ENCODE results near the gene ZNF575.

Gene ZNF575

GRCh38 chr19:43533546-43534304, 737 bp downstream of the ZNF575 start:
- Histone ChIP-seq H3K79me2 (ENCODE audit: insufficient read depth, low read depth) (no peaks in the 10 kb centered on the region), H2AFZ (ENCODE audit: low read depth) (peak overlapping the region; percentile 72), H3K9ac (peak overlapping the region; percentile 23; the same call in 1 of the 2 replicates), H3K4me3 (IDR thresholded peaks at IDR 0.05; ENCODE audit: insufficient read depth, low read depth, low read length) (no peak overlapping the region), H4K20me1 (ENCODE audit: insufficient read depth) (no peaks in the 10 kb centered on the region), H3K27me3 (ENCODE audit: insufficient read depth, low read depth) (no peaks in the 10 kb centered on the region), H3K4me2 (peak overlapping the region; percentile 94), H3K27ac (peak overlapping the region; percentile 60), H3K4me1 (ENCODE audit: low read depth, poor library complexity, severe bottlenecking) (peaks cover 19% of the 10 kb centered on the region), H3K36me3 (ENCODE audit: insufficient read depth) (no peaks in the 10 kb centered on the region)
- no peak for TF ChIP-seq CTCF (conservative IDR thresholded peaks at IDR 0.05; ENCODE audit: low read depth, low read length)

GRCh38 chr19:43534305-43534815, 1.4 kb downstream of the ZNF575 start:
- Histone ChIP-seq H3K79me2 (ENCODE audit: insufficient read depth, low read depth) (no peaks in the 10 kb centered on the region), H3K27ac (no peak overlapping the region), H4K20me1 (ENCODE audit: insufficient read depth) (no peaks in the 10 kb centered on the region), H3K27me3 (ENCODE audit: insufficient read depth, low read depth) (no peaks in the 10 kb centered on the region), H3K4me3 (IDR thresholded peaks at IDR 0.05; ENCODE audit: insufficient read depth, low read depth, low read length) (no peak overlapping the region), H3K4me1 (ENCODE audit: low read depth, poor library complexity, severe bottlenecking) (peaks cover 19% of the 10 kb centered on the region), H3K9ac (no peak overlapping the region), H2AFZ (ENCODE audit: low read depth) (no peak overlapping the region), H3K4me2 (peak overlapping the region; percentile 58; the same call in 1 of the 2 replicates), H3K36me3 (ENCODE audit: insufficient read depth) (no peaks in the 10 kb centered on the region)
- TF ChIP-seq CTCF (conservative IDR thresholded peaks at IDR 0.05; ENCODE audit: low read depth, low read length) = no peak

GRCh38 chr19:43534816-43535761, 2.1 kb downstream of the ZNF575 start:
- Histone ChIP-seq H4K20me1 (ENCODE audit: insufficient read depth) (no peaks in the 10 kb centered on the region), H3K79me2 (ENCODE audit: insufficient read depth, low read depth) (no peaks in the 10 kb centered on the region), H3K36me3 (ENCODE audit: insufficient read depth) (no peaks in the 10 kb centered on the region), H3K4me2 (no peak overlapping the region), H3K4me3 (IDR thresholded peaks at IDR 0.05; ENCODE audit: insufficient read depth, low read depth, low read length) (no peak overlapping the region), H2AFZ (ENCODE audit: low read depth) (no peak overlapping the region), H3K4me1 (ENCODE audit: low read depth, poor library complexity, severe bottlenecking) (peaks cover 19% of the 10 kb centered on the region), H3K27me3 (ENCODE audit: insufficient read depth, low read depth) (no peaks in the 10 kb centered on the region), H3K9ac (no peak overlapping the region), H3K27ac (no peak overlapping the region)
- no peak; the same call in 1 of the 2 replicates for TF ChIP-seq CTCF (conservative IDR thresholded peaks at IDR 0.05; ENCODE audit: low read depth, low read length)

- H3K9ac ChIP-seq = no peak overlapping the region
- no peaks in the 10 kb centered on the region for H3K27me3 ChIP-seq (ENCODE audit: insufficient read depth, low read depth)
- no peak overlapping the region for H3K27ac ChIP-seq
- H3K4me3 ChIP-seq (IDR thresholded peaks at IDR 0.05; ENCODE audit: insufficient read depth, low read depth, low read length) = no peak overlapping the region
- no peak for TF ChIP-seq CTCF (conservative IDR thresholded peaks at IDR 0.05; ENCODE audit: low read depth, low read length)
- peaks cover 5% of the 10 kb centered on the region for H3K4me1 ChIP-seq (ENCODE audit: low read depth, poor library complexity, severe bottlenecking)
- no peaks in the 10 kb centered on the region for H3K79me2 ChIP-seq (ENCODE audit: insufficient read depth, low read depth)
- no peaks in the 10 kb centered on the region for H3K36me3 ChIP-seq (ENCODE audit: insufficient read depth)
- no peaks in the 10 kb centered on the region for H4K20me1 ChIP-seq (ENCODE audit: insufficient read depth)
- H2AFZ ChIP-seq (ENCODE audit: low read depth) = no peak overlapping the region
- no peak overlapping the region for H3K4me2 ChIP-seq
These were observed 5.9 kb downstream of the ZNF575 start for GRCh38 chr19:43538922-43539321.

Data from KMS-11 (cell line).